Tibial nerve (tissue), 4 donors: Measurements from ENCODE around the gene NTRK2. TPM values are rescaled to one million over a fixed set of nuclear protein-coding genes. Genes with fewer than 3 reads are reported as not detected.

Experiments used
- DNase-seq, 2 donors: peaks; one replicate each; pipeline ENCODE4 v3.0.0-alpha.2; 2019; ENCODE audit warnings: low spot score in 2 of 2
- H3K27ac ChIP-seq, 4 donors: fragments of 200-600 bp; sonication (generic) in 3 of 4; one replicate each; pipeline ENCODE4 v1.5.1; 2017 to 2019; ENCODE audit warnings: mild to moderate bottlenecking in 1 of 4
- H3K27me3 ChIP-seq, 2 donors: fragments of 200-600 bp; sonication (generic) in 1 of 2; one replicate each; pipeline versions ENCODE4 v1.5.1 to v1.6.0; 2017 to 2019
- H3K36me3 ChIP-seq, 3 donors: fragments of 200-600 bp; sonication (generic); one replicate each; pipeline ENCODE4 v1.5.1; 2018 to 2019
- H3K4me1 ChIP-seq, 4 donors: fragments of 200-600 bp; sonication (generic) in 3 of 4; one replicate each; pipeline ENCODE4 v1.5.1; 2017 to 2019
- H3K4me3 ChIP-seq, 4 donors: fragments of 200-600 bp; sonication (generic) in 3 of 4; one replicate each; pipeline ENCODE4 v1.5.1; 2017 to 2019; ENCODE audit warnings: mild to moderate bottlenecking in 1 of 4, moderate library complexity in 1 of 4
- H3K9me3 ChIP-seq, 4 donors: fragments of 200-600 bp; sonication (generic) in 3 of 4; one replicate each; pipeline ENCODE4 v1.5.1; 2017 to 2019
- CTCF ChIP-seq, 5 experiments: fragments of 200-600 bp in 3 of 5; fragments of 450-650 bp in 2 of 5; sonication (generic) in 3 of 5; IDR thresholded peaks; one replicate each; pipeline ENCODE4 v1.5.1; 2016 to 2019; ENCODE audit warnings: antibody characterized with exemption in 5 of 5, mild to moderate bottlenecking in 3 of 5, moderate library complexity in 2 of 5
- EP300 ChIP-seq, 2 donors: sonication (generic); formaldehyde crosslinking; IDR thresholded peaks; one replicate each; pipeline ENCODE4 v1.6.1; 2017; ENCODE audit warnings: antibody characterized with exemption in 2 of 2, mild to moderate bottlenecking in 1 of 2
- POLR2A ChIP-seq, 2 donors: fragments of 450-650 bp; IDR thresholded peaks; one replicate each; pipeline ENCODE4 v1.6.1; 2017; ENCODE audit warnings: antibody characterized with exemption in 2 of 2, mild to moderate bottlenecking in 2 of 2, moderate library complexity in 2 of 2
- WGBS, 2 donors: methylation state at CpG; one replicate each; pipeline ENCODE4 v1.1.5; 2018; 5-methylcytosine and 5-hydroxymethylcytosine counted together
- total RNA-seq, 4 donors: library from RNA; depleted of rRNA; stranded (reverse); fragments of >200 nt; gene quantifications; one replicate each; pipeline ENCODE4 v1.1.0, GENCODE V29; 2016

NTRK2 gene
- total RNA-seq, 4 donors from 2014 or later, result 46.7 to 83.4 (median 69.5) TPM

GRCh38 chr9:84670138-84671041 lies 861 bp downstream of the NTRK2 start:
- Histone ChIP-seq H3K27me3 (no peaks in the 10 kb centered on the region), H3K9me3 (no peaks in the 10 kb centered on the region), H3K4me3 (peak overlapping the region; percentile 43 to 73 (median 58)), H3K27ac (peak overlapping the region; percentile 74 to 94 (median 87)), H3K36me3 (no peaks in the 10 kb centered on the region), H3K4me1 (peaks cover 0 to 41% (median 0%) of the 10 kb centered on the region in 4 donors)
- no peak for DNase-seq
- TF ChIP-seq EP300 (IDR thresholded peaks at IDR 0.05), result peak in 1 of 2 donors; percentile 11
- TF ChIP-seq CTCF (IDR thresholded peaks at IDR 0.05), result peak in 1 of 5 experiments; percentile 6
- no peak for TF ChIP-seq POLR2A (IDR thresholded peaks at IDR 0.05)
- 8 to 13% methylated on average over 27 to 30 of the region's 67 CpGs for WGBS, 2 donors

GRCh38 chr9:84671586-84672521 lies 2.3 kb downstream of the NTRK2 start:
- peak overlapping the region; percentile 74 to 94 (median 87) for H3K27ac ChIP-seq
- TF ChIP-seq EP300 (IDR thresholded peaks at IDR 0.05), result peak in 1 of 2 donors; percentile 58
- no peak for TF ChIP-seq POLR2A (IDR thresholded peaks at IDR 0.05)
- peaks cover 0 to 50% (median 2%) of the 10 kb centered on the region in 4 donors for H3K4me1 ChIP-seq
- H3K36me3 ChIP-seq, result no peaks in the 10 kb centered on the region
- no peak for DNase-seq
- H3K27me3 ChIP-seq, result no peaks in the 10 kb centered on the region
- 28 to 46% methylated on average over 9 of the region's 9 CpGs for whole genome bisulfite sequencing, 2 donors
- no peaks in the 10 kb centered on the region for H3K9me3 ChIP-seq
- peak overlapping the region; percentile 43 to 73 (median 58) for H3K4me3 ChIP-seq

- Histone ChIP-seq H3K36me3 (no peaks in the 10 kb centered on the region), H3K27ac (peak overlapping the region in 2 of 4 donors; percentile 45 to 89), H3K9me3 (no peaks in the 10 kb centered on the region), H3K27me3 (no peaks in the 10 kb centered on the region), H3K4me3 (peak overlapping the region in 2 of 4 donors; percentile 6 to 73), H3K4me1 (peaks cover 0 to 38% (median 2%) of the 10 kb centered on the region in 4 donors)
- 30 to 38% methylated on average over 4 of the region's 4 CpGs for WGBS, 2 donors
- no peak for DNase-seq
- TF ChIP-seq CTCF (IDR thresholded peaks at IDR 0.05), result no peak
- peak in 1 of 2 donors; percentile 17 for TF ChIP-seq EP300 (IDR thresholded peaks at IDR 0.05)
- TF ChIP-seq POLR2A (IDR thresholded peaks at IDR 0.05), result no peak
These were observed 4.3 kb downstream of the NTRK2 start for GRCh38 chr9:84673806-84674205.

GRCh38 chr9:84677080-84677479 lies 7.6 kb downstream of the NTRK2 start:
- WGBS, 2 donors, result 63 to 72% methylated on average over 5 of the region's 5 CpGs
- Histone ChIP-seq H3K4me3 (no peak overlapping the region), H3K9me3 (no peaks in the 10 kb centered on the region), H3K27ac (no peak overlapping the region), H3K36me3 (no peaks in the 10 kb centered on the region), H3K4me1 (peaks cover 0 to 31% (median 2%) of the 10 kb centered on the region in 4 donors), H3K27me3 (no peaks in the 10 kb centered on the region)
- DNase-seq, result no peak
- TF ChIP-seq EP300 (IDR thresholded peaks at IDR 0.05), result no peak
- no peak for TF ChIP-seq POLR2A (IDR thresholded peaks at IDR 0.05)
- no peak for TF ChIP-seq CTCF (IDR thresholded peaks at IDR 0.05)

- TF ChIP-seq EP300 (IDR thresholded peaks at IDR 0.05) (no peak), POLR2A (IDR thresholded peaks at IDR 0.05) (no peak), CTCF (IDR thresholded peaks at IDR 0.05) (no peak)
- Histone ChIP-seq H3K27me3 (no peaks in the 10 kb centered on the region), H3K27ac (no peak overlapping the region), H3K9me3 (no peaks in the 10 kb centered on the region), H3K4me3 (no peak overlapping the region), H3K36me3 (no peaks in the 10 kb centered on the region), H3K4me1 (peaks cover 0 to 22% (median 2%) of the 10 kb centered on the region in 4 donors)
- DNase-seq, result no peak
- WGBS, 2 donors, result 89 to 94% methylated on average over 1 of the region's 1 CpG
These were observed 10.0 kb downstream of the NTRK2 start for GRCh38 chr9:84679571-84679970.
